GM10248 (cell line): ENCODE measurements around the gene TUG1.

Experiments used
- CTCF ChIA-PET: fragments of 300-600 bp; sonication (Branson Sonifier 250); formaldehyde crosslinking; extraction: SDS; loops from one replicate; lab custom pipeline; 2021; ENCODE audit warnings: antibody characterized with exemption; lab: Yijun Ruan, JAX
- POLR2A ChIA-PET: fragments of 350-650 bp; sonication (Branson Sonifier 250); formaldehyde crosslinking; extraction: SDS; loops from one replicate; lab custom pipeline; 2020; ENCODE audit warnings: antibody characterized with exemption; lab: Yijun Ruan, JAX
- DNase-seq: peaks from one replicate; pipeline ENCODE4 v3.0.0; 2012; ENCODE audit errors: extremely low spot score
- TF ChIP-seq, protein P1 (sequence below): IDR thresholded peaks from 2 replicates; pipeline ENCODE4 v1.5.1; 2012; ENCODE audit warnings: mild to moderate bottlenecking, low read depth; ENCODE audit errors: extremely low read depth, missing control alignments, control extremely low read depth

TUG1 gene

GRCh38 chr22:30949934-30950660, 19.0 kb upstream of the TUG1 start:
- TF ChIP-seq, protein P1, sequence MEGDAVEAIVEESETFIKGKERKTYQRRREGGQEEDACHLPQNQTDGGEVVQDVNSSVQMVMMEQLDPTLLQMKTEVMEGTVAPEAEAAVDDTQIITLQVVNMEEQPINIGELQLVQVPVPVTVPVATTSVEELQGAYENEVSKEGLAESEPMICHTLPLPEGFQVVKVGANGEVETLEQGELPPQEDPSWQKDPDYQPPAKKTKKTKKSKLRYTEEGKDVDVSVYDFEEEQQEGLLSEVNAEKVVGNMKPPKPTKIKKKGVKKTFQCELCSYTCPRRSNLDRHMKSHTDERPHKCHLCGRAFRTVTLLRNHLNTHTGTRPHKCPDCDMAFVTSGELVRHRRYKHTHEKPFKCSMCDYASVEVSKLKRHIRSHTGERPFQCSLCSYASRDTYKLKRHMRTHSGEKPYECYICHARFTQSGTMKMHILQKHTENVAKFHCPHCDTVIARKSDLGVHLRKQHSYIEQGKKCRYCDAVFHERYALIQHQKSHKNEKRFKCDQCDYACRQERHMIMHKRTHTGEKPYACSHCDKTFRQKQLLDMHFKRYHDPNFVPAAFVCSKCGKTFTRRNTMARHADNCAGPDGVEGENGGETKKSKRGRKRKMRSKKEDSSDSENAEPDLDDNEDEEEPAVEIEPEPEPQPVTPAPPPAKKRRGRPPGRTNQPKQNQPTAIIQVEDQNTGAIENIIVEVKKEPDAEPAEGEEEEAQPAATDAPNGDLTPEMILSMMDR, result no peak
- DNase-seq, result no peak
- ChIA-PET POLR2A (interaction anchor here (0.6 to 0.7 kb wide), 2 partner anchors 43 to 135 kb away, joined by 3 to 4 read pairs; no protein-coding TSS in a partner anchor), CTCF (interaction anchor here (0.8 to 2.0 kb wide), 6 partner anchors 16 to 281 kb away, joined by 3 to 10 read pairs (median 4); partner anchors contain the start of gene SMTN)

DNA sequence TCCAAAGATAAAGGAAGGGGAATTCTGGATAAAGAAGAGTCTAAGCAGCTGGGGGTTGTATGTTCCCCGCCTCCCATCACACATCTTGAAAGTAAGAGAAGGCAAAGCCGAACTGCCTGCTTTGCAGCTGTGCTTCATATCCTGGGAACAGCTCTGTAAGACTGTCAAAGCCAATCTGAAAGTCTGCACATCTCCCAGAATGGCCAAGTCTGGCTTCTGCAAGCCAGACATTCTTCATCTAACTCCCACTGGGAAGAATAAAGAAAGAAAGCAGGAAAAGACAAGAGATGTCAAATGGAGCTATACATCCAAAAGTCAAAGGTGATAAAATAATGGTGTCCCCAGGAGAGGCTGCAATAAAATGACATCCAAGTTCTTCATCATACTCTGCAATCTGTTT, 15.9 kb upstream of the TUG1 start:
- no peak for DNase-seq
- TF ChIP-seq, protein P1, result no peak
- ChIA-PET CTCF (interaction anchor here (1.1 to 1.8 kb wide), 4 partner anchors 11 to 318 kb away, joined by 3 to 7 read pairs (median 5); no protein-coding TSS in a partner anchor), POLR2A (no interaction called here)

- POLR2A ChIA-PET, result no interaction called here
- CTCF ChIA-PET, result no interaction called here
- DNase-seq, result no peak
- TF ChIP-seq, protein P1, result no peak
These were observed 13.9 kb upstream of the TUG1 start for GRCh38 chr22:30955153-30955552.

DNA sequence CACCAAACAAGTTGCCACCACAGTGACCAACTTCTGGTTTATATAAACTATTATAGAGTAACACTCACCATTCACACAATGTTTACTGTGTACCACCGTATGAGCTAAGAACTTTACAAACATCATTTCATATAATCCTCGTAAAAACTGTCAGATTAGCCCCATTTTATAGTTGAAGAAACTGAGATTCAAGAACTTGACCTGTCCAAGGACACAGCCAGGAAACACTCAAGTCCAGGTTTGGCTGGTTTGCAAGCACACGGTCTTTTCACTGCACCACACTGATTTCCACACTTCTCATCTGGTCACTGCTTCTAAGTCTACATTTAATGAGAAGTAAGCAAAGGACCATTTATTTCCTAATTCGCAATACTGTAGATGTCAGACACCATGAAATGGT, 4.2 kb upstream of the TUG1 start:
- ChIA-PET CTCF (interaction anchor here (1.0 to 1.1 kb wide), 3 partner anchors 12 to 120 kb away, joined by 3 read pairs; no protein-coding TSS in a partner anchor), POLR2A (no interaction called here)
- no peak for DNase-seq
- TF ChIP-seq, protein P1, result no peak

GRCh38 chr22:30968015-30968923, 796 bp upstream of the TUG1 start, which contains the start of gene MORC2:
Gene MORC2, minus strand, starts transcription at chr22:30968774. Its CDS starts 885 bp downstream, at chr22:30967889.
- ChIA-PET POLR2A (interaction anchor here (0.9 to 1.7 kb wide), 3 partner anchors 113 to 192 kb away, joined by 3 to 7 read pairs (median 4); partner anchors contain the start of genes RNF185, SELENOM and SMTN), CTCF (interaction anchor here (1.0 to 1.9 kb wide), 4 partner anchors 8 to 117 kb away, joined by 4 to 8 read pairs (median 4); no protein-coding TSS in a partner anchor)
- TF ChIP-seq, protein P1, result no peak
- DNase-seq, result no peak
